SH-SY5Y (cell line): ENCODE data around the gene MYH10.

Experiments used
- GATA2 ChIP-seq: IDR thresholded peaks from 2 replicates; pipeline ENCODE4 v1.6.1; 2011; ENCODE audit warnings: mild to moderate bottlenecking, low read depth, low read length
- GATA3 ChIP-seq: IDR thresholded peaks from 2 replicates; pipeline ENCODE4 v1.6.1; 2011; ENCODE audit warnings: low read depth, mild to moderate bottlenecking, low read length, moderate library complexity

MYH10 gene

DNA sequence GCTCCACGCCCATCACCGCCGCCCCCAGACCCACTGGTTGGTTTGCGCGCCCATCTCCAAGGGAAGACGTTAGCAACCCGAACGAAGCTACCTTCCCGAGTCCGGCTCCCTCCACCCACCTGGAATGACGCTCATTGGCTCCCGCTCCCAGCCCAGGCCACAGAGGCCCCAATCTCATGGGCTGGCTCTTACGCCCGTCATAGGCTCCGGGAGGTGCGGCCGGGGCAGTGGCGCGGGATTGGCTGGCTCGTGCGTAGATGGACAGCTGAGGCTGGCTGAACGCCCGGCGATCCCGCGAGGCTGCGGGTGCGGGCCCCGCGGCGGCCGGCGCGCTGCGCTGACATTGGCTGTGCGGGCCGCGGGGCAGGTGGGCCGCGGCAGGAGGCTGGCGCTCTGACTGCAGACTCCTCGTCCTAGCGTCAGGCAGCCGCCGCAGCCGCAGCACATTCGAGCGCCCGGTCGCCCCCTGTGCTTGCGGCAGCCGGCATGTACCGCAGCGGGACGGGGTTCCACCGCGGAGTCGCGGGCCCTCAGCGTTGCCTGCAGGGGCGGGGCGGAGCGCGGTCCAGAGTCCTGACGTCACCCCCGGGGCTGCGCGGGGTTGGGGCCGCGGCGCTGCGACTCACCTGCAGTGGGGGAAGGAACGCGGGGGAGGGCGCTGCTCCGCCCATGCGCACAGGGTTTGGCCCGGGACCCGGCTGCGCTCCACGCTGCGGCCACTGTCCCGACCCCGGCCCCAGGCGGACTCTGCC lies 453 bp upstream of the MYH10 start:
- no peak for TF ChIP-seq GATA2
- no peak for TF ChIP-seq GATA3

DNA sequence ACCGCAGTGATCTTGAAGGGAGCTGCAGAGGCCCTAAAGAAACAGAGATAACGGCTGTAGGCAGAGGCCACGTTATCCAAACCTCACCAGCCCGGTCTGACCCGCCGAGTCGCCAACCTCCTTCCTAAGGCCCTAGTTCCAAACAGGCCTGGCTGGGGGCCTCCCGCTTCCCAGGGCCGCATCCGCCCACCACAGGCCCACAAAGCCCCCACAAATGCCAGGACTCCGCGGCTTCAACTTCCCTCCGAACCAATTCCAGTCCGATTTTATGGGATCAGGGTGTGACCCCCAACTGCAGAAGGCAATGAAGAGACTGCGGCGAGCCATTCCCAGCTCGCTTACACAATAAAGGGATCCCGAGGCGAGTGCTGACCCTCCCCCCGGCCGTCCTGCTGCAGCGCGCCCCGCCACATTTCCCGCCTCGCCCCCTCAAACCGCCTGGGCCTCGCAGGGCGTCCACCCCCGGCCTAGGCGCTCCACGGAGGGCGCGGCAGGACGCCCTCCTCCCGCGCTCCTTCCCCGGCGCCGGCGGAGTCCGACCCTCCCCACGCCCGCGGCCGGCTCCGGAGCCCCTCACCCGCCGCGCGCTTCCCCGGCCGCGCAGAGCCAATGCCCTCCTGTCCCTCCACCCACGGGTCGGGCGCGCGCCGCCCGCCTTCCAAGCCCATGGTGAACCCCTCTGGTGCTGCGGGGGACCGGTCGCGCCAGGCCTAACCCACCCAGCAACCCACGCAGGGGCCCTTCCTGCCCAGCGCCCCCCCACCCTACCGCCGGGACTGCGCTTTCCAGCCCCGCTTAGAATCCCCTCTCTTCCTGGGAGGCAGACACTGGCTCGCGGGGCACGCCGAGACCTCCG lies 926 bp downstream of the MYH10 start:
- TF ChIP-seq GATA3 (no peak), GATA2 (peak; percentile 7; the same call in 1 of the 2 replicates)

DNA sequence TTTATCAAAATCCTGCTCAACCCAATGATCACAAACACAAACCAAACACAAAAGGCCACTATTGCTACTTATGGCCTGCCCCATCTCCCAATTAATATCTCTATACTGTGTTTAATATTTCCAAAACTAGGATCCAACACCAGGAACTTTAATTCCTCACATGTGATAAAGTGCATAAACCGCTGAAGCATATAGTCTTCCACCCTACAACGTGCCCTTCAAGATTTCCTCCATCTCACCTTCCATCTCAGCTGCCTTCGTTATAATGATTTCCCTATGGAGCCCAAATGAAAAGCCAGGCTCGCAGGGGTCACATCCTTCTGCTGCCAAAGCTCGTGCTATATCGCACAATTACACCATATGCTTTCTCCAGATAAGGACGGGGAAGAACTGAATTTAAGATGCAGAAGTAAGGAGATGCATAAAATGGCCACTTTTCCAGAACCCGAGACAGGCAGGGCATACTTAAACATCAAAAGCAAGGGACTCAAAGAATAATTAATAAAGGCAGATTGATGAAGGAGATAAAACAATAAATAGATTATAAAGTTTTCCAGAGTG lies 1.8 kb downstream of the MYH10 start:
- peak; percentile 71 for TF ChIP-seq GATA3
- TF ChIP-seq GATA2: peak; percentile 47; the same call in 1 of the 2 replicates

GRCh38 chr17:8628172-8628571 lies 2.4 kb downstream of the MYH10 start:
- TF ChIP-seq GATA3 (no peak), GATA2 (no peak)

DNA sequence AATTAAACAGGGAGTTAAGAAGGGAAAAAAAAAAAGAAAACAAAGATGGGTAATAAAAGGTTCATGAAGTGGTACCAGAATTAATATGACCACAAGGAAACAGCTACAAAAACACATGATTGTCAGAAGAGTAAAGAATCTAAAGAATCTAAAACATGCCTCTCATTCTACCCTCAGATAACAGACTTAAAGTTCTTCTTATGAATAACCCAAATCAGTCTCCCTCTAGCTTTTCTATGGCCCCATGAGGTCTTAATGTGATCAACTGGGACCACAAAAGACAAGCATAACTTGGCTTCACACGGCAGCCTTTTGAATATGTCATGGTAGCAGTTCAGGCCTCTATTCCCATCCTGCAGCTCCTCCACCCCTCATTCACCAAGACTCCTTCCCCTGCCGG lies 6.9 kb downstream of the MYH10 start:
- TF ChIP-seq GATA2 (no peak), GATA3 (no peak)

- TF ChIP-seq GATA2 (no peak), GATA3 (no peak)
These were observed 8.3 kb downstream of the MYH10 start for GRCh38 chr17:8622191-8622590.

DNA sequence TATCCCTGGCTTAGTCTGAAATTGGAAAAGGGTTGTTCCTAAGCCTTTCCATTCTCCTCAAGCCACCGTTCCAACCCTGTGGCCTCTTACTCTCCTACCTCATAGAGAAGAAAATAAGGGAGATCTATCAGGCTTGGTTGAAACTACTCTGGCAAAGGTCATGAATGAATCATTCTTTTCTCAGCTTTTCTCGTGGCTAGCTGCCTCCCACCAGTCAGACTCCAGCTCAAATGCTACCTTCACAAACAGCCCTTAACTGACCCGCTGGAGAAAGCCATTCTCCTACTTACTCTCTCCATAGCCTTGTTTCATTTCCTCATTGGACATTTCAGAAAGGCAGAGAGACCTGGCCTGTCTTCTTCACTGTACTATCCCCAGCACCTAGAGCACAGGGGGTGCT lies 8.9 kb downstream of the MYH10 start:
- TF ChIP-seq GATA3 (no peak), GATA2 (no peak)

DNA sequence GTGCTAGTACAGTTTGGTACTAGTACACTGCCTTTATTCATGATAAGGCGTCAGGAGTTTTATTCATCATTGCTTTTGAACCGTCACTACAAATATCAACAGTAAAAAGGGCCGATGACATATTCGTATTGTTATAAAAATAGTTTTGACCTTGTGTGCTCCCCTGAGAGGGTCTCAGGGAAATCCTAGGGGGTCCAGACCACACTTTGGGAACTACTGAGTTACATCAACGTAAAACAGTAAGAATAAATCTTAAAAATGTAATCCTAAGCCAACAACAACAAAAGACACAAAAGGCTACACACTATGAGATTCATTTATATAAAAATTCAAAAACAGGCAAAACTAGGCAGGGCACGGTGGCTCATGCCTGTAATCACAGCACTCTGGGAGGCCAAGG lies 11.2 kb downstream of the MYH10 start:
- TF ChIP-seq GATA2 (no peak), GATA3 (no peak)

DNA sequence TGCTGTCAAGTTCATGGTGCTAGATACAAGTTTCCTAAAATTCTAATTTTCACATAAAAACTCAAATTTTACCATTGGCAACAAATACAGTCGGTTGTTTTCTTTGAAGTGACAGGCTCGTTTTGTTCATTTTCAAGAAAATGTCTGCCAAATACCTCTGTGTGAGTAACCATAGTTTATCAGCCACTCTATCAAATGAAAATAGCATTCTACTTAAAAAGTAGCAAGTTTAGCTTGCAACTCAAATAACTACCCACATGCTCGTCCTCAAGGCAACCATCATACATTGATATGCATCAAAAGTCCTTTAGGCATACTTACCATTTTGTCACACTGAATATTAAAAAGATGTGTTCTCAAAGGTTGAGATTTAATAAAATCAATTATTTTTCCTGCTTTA lies 11.7 kb downstream of the MYH10 start:
- no peak for TF ChIP-seq GATA2
- TF ChIP-seq GATA3: no peak

- TF ChIP-seq GATA3 (no peak), GATA2 (no peak)
These were observed 15.5 kb downstream of the MYH10 start for GRCh38 chr17:8614988-8615387.

DNA sequence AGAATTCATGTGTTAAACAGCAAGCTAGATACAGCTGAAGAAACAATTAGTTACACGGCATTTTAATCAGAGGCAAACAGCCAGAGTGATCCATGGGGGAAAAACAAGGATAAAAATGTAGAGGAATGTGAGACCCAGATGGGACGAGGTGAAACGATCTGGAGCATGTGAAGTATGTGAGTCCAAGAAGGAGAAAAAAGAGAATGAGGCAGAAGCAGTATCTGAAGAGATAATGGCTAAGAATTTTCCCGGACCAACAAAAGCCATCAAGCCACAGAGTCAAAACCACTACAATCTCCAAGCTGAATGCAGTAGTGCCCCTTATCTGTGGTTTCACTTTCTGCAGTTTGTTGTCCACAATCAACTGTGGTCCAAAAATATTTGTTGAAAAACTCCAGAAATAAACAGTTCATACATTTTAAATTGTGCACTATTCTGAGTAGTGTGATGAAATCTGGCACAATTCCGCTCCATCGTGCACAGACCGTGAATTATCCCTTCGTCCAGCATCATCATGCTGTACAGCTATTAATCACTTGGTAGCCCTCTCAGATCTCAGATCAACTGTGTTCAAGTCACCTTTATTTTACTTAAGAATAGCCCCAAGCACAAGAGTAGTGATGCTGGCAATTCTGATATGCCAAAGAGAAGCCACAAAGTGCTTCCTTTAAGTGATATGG lies 18.8 kb downstream of the MYH10 start:
- TF ChIP-seq GATA3 (no peak), GATA2 (no peak)

GRCh38 chr17:8611137-8611536 lies 19.4 kb downstream of the MYH10 start:
- TF ChIP-seq GATA2: no peak
- no peak for TF ChIP-seq GATA3

GRCh38 chr17:8610558-8610957 lies 20.0 kb downstream of the MYH10 start:
- no peak for TF ChIP-seq GATA2
- TF ChIP-seq GATA3: no peak

DNA sequence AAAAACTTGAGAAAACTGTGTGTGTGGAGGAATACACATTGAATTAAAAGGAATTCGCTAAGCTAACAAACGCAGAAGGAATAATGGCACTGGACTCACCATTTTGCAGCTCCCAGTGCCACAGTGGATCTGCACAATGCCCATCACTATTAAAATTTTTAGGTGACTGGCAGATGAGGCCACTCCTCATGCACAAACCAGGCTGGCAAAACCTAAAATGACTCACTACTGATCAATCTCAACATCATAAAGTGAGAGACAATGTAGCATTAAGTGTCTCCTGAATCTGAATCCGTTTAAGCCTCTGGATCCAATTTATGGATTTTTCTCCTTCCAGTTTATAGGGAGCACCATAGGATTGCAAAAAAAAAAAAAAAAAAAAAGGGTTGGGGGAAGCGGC lies 20.6 kb downstream of the MYH10 start:
- no peak for TF ChIP-seq GATA3
- no peak for TF ChIP-seq GATA2
